Renal cortex interstitium (tissue), 11 donors: Measurements from ENCODE around the gene UNC45A. TPM values are rescaled to one million over a fixed set of nuclear protein-coding genes. Genes with fewer than 3 reads are reported as not detected.
A peak's percentile ranks its signal among the peaks of the same experiment; 100 is the strongest.

Experiments
- DNase-seq, 11 donors: peaks; one replicate each; pipeline ENCODE4 v3.0.0-alpha.2; 2013; ENCODE audit warnings: low read depth in 9 of 11, low spot score in 4 of 11; ENCODE audit errors: extremely low read depth in 1 of 11
- polyA plus RNA-seq, 3 donors: library from polyadenylated mRNA; unstranded; fragments of 120-200 nt; gene quantifications; one replicate each; pipeline ENCODE4 v1.2.1, GENCODE V29; 2013; ENCODE audit not compliant: insufficient read length in 3 of 3

UNC45A gene
- polyA plus RNA-seq, 3 donors: 61.1 to 75.0 (median 71.4) TPM

DNA sequence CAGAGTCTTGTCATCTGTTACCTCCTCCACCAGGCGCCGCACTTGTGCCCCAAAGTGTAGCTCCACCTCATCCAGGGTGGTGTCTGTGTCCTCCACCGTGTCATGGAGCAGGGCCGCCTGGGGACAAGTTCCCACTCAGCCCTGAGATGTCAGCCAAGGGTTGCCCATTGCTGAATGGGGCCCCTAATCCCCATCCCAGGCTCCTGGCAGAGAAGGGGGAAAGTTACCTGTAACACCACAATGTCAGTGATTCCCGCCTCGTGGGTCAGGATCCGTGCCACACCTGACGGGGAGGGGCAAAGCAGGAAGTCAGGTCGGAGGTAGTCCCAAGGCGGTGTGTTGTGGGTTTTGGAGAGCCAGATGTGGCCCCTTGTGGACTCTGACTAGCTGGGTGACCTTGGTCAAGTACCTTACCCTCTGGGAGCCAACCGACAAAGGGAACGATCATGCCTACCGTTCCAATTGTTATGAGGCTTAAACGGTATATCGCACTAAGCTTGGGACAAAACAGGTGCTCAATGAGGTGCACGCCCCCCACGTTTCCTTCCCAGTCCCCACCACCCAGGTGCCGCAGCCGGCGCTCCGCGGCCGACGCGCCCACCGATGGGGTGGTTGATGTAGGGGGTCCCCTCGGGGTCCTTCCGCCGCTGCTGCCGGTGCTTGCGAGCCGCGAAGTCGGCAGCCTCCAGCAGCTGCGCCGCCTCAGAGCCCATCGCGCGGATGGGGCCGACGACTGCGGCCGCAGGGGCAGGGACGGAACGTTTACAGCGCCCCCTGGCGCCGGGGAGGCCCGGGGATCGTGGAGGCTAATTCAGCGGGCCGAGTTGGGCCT, 3.0 kb upstream of the UNC45A start, which contains the start of gene HDDC3:
TSS of gene HDDC3 (minus strand) at position 722 of the 832 bp plus-strand sequence. CDS start at position 713, 9 bp downstream.
- peak in 10 of 11 donors; percentile 63 to 84 (median 76) for DNase-seq

- DNase-seq: no peak
Observed at GRCh38 chr15:90932660-90932991, 2.5 kb upstream of the UNC45A start.

GRCh38 chr15:90933301-90933700, 1.8 kb upstream of the UNC45A start:
- no peak for DNase-seq

DNA sequence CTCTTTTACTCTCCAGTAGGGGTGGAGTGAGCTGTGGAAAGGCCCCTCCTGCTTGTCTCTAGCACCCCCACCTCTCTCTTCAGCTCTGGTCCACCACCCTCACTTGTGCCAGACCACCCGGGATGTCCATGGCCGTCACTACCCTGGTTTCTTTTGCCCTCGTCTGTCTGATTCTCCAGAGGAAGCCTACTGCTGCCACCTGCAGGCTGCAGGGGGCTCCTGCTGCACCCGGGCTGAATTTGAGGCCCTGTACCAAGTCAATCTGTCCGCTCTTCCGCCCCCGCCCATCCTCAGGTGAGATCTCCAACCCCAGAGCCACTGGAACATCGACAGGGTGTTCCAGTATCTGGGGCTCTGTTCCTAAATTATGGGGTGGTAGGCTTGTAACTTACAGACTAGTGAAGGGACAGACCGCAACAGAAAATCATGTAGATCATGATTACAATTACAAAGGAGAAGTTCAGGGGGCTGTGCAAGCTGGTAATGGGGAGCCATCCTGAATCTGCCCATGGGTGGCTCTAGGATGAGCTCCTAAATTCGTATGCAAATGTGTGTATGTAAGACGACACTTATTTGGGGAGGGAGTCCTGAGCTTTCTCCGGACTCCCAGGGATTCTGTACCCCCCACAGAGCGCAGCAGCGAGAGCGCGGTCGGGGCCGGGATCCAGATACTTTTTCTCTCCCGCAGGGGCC, 683 bp upstream of the UNC45A start:
- peak in 8 of 11 donors; percentile 70 to 83 (median 78) for DNase-seq

- DNase-seq: no peak
Observed at GRCh38 chr15:90936823-90937222, 1.7 kb downstream of the UNC45A start.

GRCh38 chr15:90938261-90938660, 3.2 kb downstream of the UNC45A start:
- DNase-seq: no peak

- no peak for DNase-seq
Observed at GRCh38 chr15:90939756-90940155, 4.7 kb downstream of the UNC45A start.

- no peak for DNase-seq
Observed at GRCh38 chr15:90941038-90941437, 6.0 kb downstream of the UNC45A start.

DNA sequence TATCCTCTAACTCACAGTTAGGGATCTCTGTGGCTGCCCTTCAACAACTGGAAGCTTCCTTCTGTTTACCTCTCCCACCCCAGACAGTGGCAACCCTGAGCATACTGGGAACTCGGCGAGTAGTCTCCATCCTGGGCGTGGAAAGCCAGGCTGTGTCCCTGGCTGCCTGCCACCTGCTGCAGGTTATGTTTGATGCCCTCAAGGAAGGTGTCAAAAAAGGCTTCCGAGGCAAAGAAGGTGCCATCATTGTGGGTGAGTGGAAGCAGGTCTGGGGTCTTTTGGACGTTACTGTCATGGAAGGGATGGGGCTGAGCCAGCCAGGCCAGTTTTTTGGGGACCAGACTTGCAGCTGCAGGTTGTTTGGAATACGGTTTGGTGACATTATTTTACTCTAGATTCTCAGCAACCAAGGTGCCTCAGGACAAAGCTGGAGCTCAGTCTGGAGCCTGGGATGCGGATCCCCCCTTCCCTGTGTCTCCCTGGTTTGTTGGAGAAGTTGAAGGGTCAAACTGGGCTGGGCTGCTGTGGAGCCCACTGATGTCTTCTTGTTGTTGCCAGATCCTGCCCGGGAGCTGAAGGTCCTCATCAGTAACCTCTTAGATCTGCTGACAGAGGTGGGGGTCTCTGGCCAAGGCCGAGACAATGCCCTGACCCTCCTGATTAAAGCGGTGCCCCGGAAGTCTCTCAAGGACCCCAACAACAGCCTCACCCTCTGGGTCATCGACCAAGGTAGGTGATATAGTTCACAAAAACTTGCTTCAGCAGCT, 7.5 kb downstream of the UNC45A start:
- no peak for DNase-seq

DNA sequence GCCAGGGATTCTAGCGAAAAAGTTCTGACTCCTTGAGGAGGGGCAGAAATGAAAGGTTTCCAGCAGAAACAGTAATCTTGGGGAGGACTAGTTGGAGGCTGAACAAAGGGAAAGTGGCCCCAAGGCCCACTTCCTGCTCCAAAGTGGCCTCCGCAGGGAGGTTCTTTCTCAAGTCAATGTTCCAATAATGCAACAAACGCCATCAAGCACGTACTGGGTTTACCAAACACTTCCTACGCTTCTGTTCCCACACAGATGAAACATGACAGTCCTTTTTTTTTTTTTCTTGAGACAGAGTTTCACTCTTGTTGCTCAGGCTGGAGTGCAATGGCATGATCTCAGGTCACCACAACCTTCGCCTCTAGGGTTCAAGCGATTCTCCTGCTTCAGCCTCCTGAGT, 10.0 kb downstream of the UNC45A start:
- DNase-seq: no peak

DNA sequence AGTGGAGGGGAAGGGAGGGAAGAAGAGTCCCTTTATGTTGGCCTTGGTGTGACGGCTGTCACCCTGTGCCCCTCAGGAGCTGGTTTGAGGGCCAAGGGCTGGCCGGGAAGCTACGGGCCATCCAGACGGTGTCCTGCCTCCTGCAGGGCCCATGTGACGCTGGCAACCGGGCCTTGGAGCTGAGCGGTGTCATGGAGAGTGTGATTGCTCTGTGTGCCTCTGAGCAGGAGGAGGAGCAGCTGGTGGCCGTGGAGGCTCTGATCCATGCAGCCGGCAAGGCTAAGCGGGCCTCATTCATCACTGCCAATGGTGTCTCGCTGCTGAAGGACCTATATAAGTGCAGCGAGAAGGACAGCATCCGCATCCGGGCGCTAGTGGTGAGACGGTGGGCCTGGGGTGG, 11.5 kb downstream of the UNC45A start:
- DNase-seq: no peak

GRCh38 chr15:90946941-90947576, 12.0 kb downstream of the UNC45A start:
- no peak for DNase-seq

- no peak for DNase-seq
Observed at GRCh38 chr15:90947577-90948357, 12.7 kb downstream of the UNC45A start.

- DNase-seq: no peak
Observed at GRCh38 chr15:90948506-90948905, 13.4 kb downstream of the UNC45A start.

GRCh38 chr15:90949979-90950675, 15.0 kb downstream of the UNC45A start:
- DNase-seq: no peak

DNA sequence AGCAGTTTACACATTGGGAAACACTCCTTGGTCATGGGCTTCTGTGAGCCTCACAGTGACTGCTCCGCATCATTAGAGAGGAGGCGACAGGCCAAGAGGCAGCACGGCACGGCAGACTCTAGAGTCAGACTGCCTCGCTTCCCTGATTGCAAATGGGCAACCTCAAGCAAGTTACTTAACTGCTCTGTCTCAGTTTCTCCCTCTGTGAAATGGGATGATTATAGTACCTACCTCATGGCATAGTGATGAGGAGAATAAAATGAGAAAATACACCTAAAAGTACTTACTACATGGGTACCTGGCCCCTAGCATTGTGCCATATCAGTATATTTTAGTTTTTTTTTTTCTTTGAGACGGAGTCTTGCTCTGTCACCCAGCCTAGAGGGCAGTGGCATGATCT, 15.6 kb downstream of the UNC45A start:
- DNase-seq: no peak

- no peak for DNase-seq
Observed at GRCh38 chr15:90952901-90953677, 18.0 kb downstream of the UNC45A start.
